Heart left ventricle (tissue), 16 donors: ENCODE measurements around the gene PTPRD. TPM values are rescaled to one million over a fixed set of nuclear protein-coding genes. Genes with fewer than 3 reads are reported as not detected.
A peak's percentile ranks its signal among the peaks of the same experiment; 100 is the strongest.

Experiments
- ATAC-seq, 4 donors: fragments of 200-7000 bp; cut with Tn5 transposase; one replicate each; pipeline ENCODE4 v1.9.1; 2020 to 2022; ENCODE audit warnings: moderate library complexity in 4 of 4, mild to moderate bottlenecking in 3 of 4, moderate number of reproducible peaks in 1 of 4
- DNase-seq, 5 donors: peaks; one replicate each; pipeline ENCODE4 v3.0.0-alpha.2; 2020
- H3K27ac ChIP-seq, 12 donors: fragments of 200-600 bp; sonication (generic) in 4 of 12; one replicate each; pipeline versions ENCODE4 v1.5.0 to v1.8.0; 2016 to 2022; ENCODE audit warnings: mild to moderate bottlenecking in 2 of 12
- H3K27me3 ChIP-seq, 9 donors: fragments of 200-600 bp; sonication (generic) in 2 of 9; one replicate each; pipeline versions ENCODE4 v1.5.1 to v1.8.0; 2016 to 2022; ENCODE audit warnings: mild to moderate bottlenecking in 3 of 9
- H3K36me3 ChIP-seq, 9 donors: fragments of 200-600 bp; sonication (generic) in 2 of 9; one replicate each; pipeline versions ENCODE4 v1.5.0 to v1.8.0; 2018 to 2022; ENCODE audit warnings: mild to moderate bottlenecking in 2 of 9
- H3K4me1 ChIP-seq, 12 donors: fragments of 200-600 bp; sonication (generic) in 4 of 12; one replicate each; pipeline versions ENCODE4 v1.5.0 to v1.8.0; 2016 to 2022; ENCODE audit warnings: mild to moderate bottlenecking in 3 of 12
- H3K4me3 ChIP-seq, 12 donors: fragments of 200-600 bp; sonication (generic) in 4 of 12; one replicate each; pipeline versions ENCODE4 v1.5.0 to v1.8.0; 2017 to 2022; ENCODE audit warnings: mild to moderate bottlenecking in 9 of 12, moderate library complexity in 4 of 12
- H3K9me3 ChIP-seq, 12 donors: fragments of 200-600 bp; sonication (generic) in 4 of 12; one replicate each; pipeline versions ENCODE4 v1.5.0 to v1.8.0; 2016 to 2022; ENCODE audit warnings: mild to moderate bottlenecking in 1 of 12
- CTCF ChIP-seq, 12 donors: fragments of 200-600 bp; sonication (generic) in 4 of 12; IDR thresholded peaks; one replicate each; pipeline versions ENCODE4 v1.5.0 to v1.8.0; 2018 to 2022; ENCODE audit warnings: antibody characterized with exemption in 12 of 12, mild to moderate bottlenecking in 5 of 12
- POLR2A ChIP-seq, 2 donors: fragments of 450-650 bp; IDR thresholded peaks; one replicate each; pipeline ENCODE4 v1.6.1; 2017; ENCODE audit warnings: antibody characterized with exemption in 2 of 2, mild to moderate bottlenecking in 2 of 2, moderate library complexity in 2 of 2
- WGBS, 4 donors: extraction: QIAGEN DNeasy Blood & Tissue Kit in 2 of 4; methylation state at CpG; one replicate each; pipeline versions ENCODE4 v1.1.5 to v1.1.7; 2013 to 2018; 5-methylcytosine and 5-hydroxymethylcytosine counted together
- intact Hi-C, 10 donors: fragments of 100-400 bp; cut with DNase I; formaldehyde crosslinking; loops; one replicate each; pipeline versions ENCODE4 v1.11.1 to v1.14.2; 2022
- polyA plus RNA-seq, 2 donors: library from polyadenylated mRNA; stranded (reverse); fragments of 200-250 nt; gene quantifications; one replicate each; pipeline ENCODE4 v1.2.3, GENCODE V29; 2013
- total RNA-seq, 9 donors: library from RNA; depleted of rRNA in 2 of 9; stranded (reverse); fragments of >200 nt in 2 of 9; fragmentation: NEBNext Ultra II Directional in 3 of 9; extraction: Animal tissue kit (Norgen Biotek cat#: 25700) in 3 of 9; gene quantifications; one replicate each; pipeline versions ENCODE4 v1.1.0 to v1.2.4, GENCODE V29; 2016 to 2023
- donor health status: ischemic (EF 13 %, LVEDD 7.1; RV severe dilation, severe dysfunction).
- donor health status: healthy with polysubstance abuse.
- donor health status: DM: no; HTN: yes; CAD: no.
- donor health status: DM: no; HTN: no; CAD: no.
- donor health status: ischemic (EF 25% LVEDD 6.9; RV normal size, moderate dysfunction).
- donor health status: ischemic (EF 25% LVEDD 5.7; RV mildly dilated, moderate dysfunction).
- donor health status: healthy.
- donor health status: DM: yes; HTN: yes; CAD: no.
- donor health status: ischemic (EF 35%, LVEDD 5.7; RV mildly dilated, moderate dysfunction).
- donor health status: nonischemic (EF 11% LVEDD 7.7; RV severe dilation, severe dysfunction).
- donor health status: DM: yes; HTN: yes; CAD: no.
- donor health status: PGD.
- donor health status: ischemic (EF 29% LVEDD 5.4; RV normal size, mild dysfunction).
- donor health status: nonischemic (EF 23%, LVEDD 6.1; RV moderate dilation, normal function).

PTPRD gene
- total and polyA plus RNA-seq, 11 donors, result 1.4 to 25.3 (median 15.1) TPM

GRCh38 chr9:10396615-10397014 lies 216.2 kb downstream of the PTPRD start:
- intact Hi-C loops, result no loop called here
- Histone ChIP-seq H3K9me3 (no peaks in the 10 kb centered on the region), H3K4me3 (no peak overlapping the region), H3K27ac (no peak overlapping the region), H3K4me1 (no peaks in the 10 kb centered on the region), H3K27me3 (no peaks in the 10 kb centered on the region), H3K36me3 (no peaks in the 10 kb centered on the region)
- 65 to 71% (median 69%) methylated on average over 2 of the region's 2 CpGs for WGBS, 4 donors
- no peak for DNase-seq
- ATAC-seq, result no peak
- no peak for TF ChIP-seq POLR2A (IDR thresholded peaks at IDR 0.05)
- no peak for TF ChIP-seq CTCF (IDR thresholded peaks at IDR 0.05)

GRCh38 chr9:10387282-10387681 lies 225.5 kb downstream of the PTPRD start:
- Histone ChIP-seq H3K4me3 (no peak overlapping the region), H3K4me1 (no peaks in the 10 kb centered on the region), H3K27ac (no peak overlapping the region), H3K36me3 (no peaks in the 10 kb centered on the region), H3K9me3 (no peaks in the 10 kb centered on the region), H3K27me3 (no peaks in the 10 kb centered on the region)
- DNase-seq, result no peak
- WGBS, 4 donors, result 93 to 100% (median 97%) methylated on average over 1 of the region's 1 CpG
- no peak for TF ChIP-seq POLR2A (IDR thresholded peaks at IDR 0.05)
- TF ChIP-seq CTCF (IDR thresholded peaks at IDR 0.05), result no peak
- intact Hi-C loops, result loop anchor here in 1 of 10 donors (10.0 kb wide), 1 partner anchor 1378 kb away; no protein-coding TSS in a partner anchor
- ATAC-seq, result no peak

- no peaks in the 10 kb centered on the region for H3K36me3 ChIP-seq
- intact Hi-C loops, result no loop called here
- no peak overlapping the region for H3K4me3 ChIP-seq
- TF ChIP-seq CTCF (IDR thresholded peaks at IDR 0.05) (no peak), POLR2A (IDR thresholded peaks at IDR 0.05) (no peak)
- H3K4me1 ChIP-seq, result no peaks in the 10 kb centered on the region
- no peak overlapping the region for H3K27ac ChIP-seq
- H3K9me3 ChIP-seq, result no peaks in the 10 kb centered on the region
- H3K27me3 ChIP-seq, result peaks cover 0 to 4% (median 0%) of the 10 kb centered on the region in 9 donors
- no peak for DNase-seq
- no peak for ATAC-seq
These were observed 241.0 kb downstream of the PTPRD start for GRCh38 chr9:10371824-10372223.

GRCh38 chr9:10366171-10366779 lies 246.5 kb downstream of the PTPRD start:
- intact Hi-C loops, result loop anchor here in 1 of 10 donors (10.0 kb wide), 1 partner anchor 949 kb away; no protein-coding TSS in a partner anchor
- Histone ChIP-seq H3K9me3 (no peaks in the 10 kb centered on the region), H3K4me1 (no peaks in the 10 kb centered on the region), H3K4me3 (no peak overlapping the region), H3K36me3 (no peaks in the 10 kb centered on the region), H3K27ac (no peak overlapping the region), H3K27me3 (peaks cover 0 to 4% (median 0%) of the 10 kb centered on the region in 9 donors)
- WGBS, 4 donors, result 34 to 44% (median 39%) methylated on average over 3 of the region's 3 CpGs
- ATAC-seq (no peak), DNase-seq (no peak)
- peak in 11 of 12 donors; percentile 18 to 56 (median 42) for TF ChIP-seq CTCF (IDR thresholded peaks at IDR 0.05)
- no peak for TF ChIP-seq POLR2A (IDR thresholded peaks at IDR 0.05)
